GM18502 (cell line): Measurements from ENCODE around the gene DPP10.

Experiments
- ATAC-seq: cut with Tn5 transposase; IDR thresholded peaks from one replicate; pipeline ENCODE4 v1.9.1; 2021; ENCODE audit warnings: mild to moderate bottlenecking; ENCODE audit not compliant: unreplicated experiment, poor library complexity

Gene DPP10

DNA sequence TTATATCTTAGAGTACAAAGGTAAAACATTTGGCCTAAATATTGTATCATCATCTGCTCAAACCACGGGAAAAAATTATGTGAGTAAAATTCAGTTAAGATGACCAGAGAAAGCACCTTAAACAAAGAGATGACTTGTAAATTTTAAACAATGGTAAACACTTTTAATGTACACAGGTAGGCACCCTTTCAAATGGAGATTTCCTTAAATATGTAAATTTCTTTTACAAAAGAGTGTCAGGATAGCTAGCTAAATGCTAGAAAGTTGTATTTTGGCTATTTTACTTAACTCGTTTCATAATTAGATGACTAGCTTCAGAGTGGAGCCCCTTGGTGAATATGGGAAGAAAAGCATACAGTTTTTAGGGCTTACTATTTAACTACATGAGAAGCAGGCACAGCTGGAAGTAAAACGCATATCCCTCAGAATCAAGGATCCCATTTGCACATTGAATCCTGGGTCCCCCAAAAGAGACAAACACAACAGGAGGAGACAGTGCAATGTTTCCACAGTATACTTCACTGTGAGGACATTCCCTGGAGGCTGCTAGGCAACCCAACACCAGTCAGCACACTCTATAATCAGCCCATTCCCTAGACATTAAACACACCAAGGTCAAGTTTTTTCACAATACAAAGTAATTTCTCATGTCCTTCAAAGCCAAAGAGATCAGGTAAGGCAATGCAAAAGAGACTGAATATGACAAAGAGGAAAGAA lies 1154.4 kb downstream of the DPP10 start:
- ATAC-seq = no peak

- ATAC-seq = no peak
These were observed 1160.8 kb downstream of the DPP10 start for GRCh38 chr2:115603285-115603684.

- ATAC-seq = no peak
These were observed 1163.9 kb downstream of the DPP10 start for GRCh38 chr2:115606350-115606749.

- ATAC-seq = no peak
These were observed 1167.5 kb downstream of the DPP10 start for GRCh38 chr2:115609978-115610377.

DNA sequence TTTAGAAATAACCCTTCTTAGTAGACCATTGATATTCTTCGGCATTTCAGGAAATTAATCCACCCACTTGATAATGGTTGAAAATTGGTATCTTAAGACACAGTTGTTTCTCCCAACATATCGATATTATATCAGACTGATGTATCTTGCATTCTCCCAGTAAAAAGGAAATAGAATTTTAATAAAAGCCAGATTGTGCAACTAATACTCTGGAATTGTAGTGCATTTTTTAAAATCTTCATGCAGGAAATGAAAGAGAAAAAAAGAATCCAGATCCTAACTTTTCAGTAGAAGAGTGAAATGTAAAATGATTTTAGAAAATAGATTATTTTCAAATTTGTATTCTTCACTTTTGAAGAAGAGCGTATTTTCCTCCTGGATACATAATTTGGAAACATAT lies 1168.4 kb downstream of the DPP10 start:
- no peak for ATAC-seq

- no peak for ATAC-seq
These were observed 1181.9 kb downstream of the DPP10 start for GRCh38 chr2:115624332-115624731.

- no peak for ATAC-seq
These were observed 1192.1 kb downstream of the DPP10 start for GRCh38 chr2:115634578-115634977.

- ATAC-seq = no peak
These were observed 1193.0 kb downstream of the DPP10 start for GRCh38 chr2:115635430-115635829.

DNA sequence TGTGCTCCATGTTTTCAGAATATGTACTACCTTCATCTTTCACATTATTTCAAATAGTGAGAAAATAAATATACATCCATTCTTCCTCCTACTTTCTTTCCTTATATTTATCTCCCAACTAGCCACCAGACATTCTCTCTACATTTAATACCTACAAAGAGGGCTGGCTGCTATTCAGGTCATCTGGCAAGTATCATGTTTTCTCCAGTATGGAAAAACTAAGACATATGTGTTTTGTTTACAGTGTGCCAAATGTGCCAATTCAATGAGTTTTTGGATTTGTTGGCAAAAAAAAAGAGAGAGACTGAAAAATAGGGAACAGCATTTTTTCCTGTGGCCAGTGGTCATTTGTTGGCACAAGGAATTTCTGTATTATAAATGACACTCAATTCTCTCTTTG lies 1207.3 kb downstream of the DPP10 start:
- no peak for ATAC-seq

DNA sequence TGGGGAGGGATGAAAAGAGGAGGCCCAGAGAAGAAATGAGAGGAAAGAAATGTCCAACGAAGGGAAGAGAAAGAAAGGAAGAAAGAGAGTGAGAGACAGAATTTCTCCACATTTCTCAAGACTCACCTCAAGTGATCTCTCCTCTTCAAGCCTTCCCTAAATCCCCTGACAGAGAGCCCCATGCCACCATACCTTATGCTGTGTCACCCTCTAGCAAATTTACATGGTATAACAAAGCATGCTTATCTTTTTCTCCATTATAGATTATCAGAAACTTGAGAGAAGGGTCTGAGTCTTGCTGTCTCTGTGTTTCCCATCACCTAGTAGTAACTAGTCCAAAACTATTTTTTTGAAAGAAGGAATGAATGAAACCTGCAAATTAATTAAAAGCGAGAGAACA lies 1208.4 kb downstream of the DPP10 start:
- no peak for ATAC-seq

GRCh38 chr2:115652652-115653051 lies 1210.2 kb downstream of the DPP10 start:
- no peak for ATAC-seq

DNA sequence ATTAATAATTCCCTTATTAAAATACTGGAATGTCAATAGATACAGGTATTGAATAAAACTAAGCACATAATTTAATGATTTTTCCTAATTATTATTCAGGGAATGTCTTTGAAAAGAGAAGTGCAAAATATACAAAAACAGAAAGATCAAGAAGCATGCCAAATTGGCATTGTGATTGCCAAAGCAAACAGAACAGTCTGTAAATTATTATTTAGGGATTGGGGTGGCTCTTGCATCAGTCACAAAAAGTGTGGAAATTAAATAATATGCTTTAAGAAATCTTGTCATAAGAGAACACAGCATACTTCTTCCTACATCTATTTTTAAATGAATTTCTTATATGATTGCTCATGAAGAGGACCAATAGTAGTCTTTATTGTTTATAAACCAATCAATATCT lies 1211.9 kb downstream of the DPP10 start:
- ATAC-seq = no peak

DNA sequence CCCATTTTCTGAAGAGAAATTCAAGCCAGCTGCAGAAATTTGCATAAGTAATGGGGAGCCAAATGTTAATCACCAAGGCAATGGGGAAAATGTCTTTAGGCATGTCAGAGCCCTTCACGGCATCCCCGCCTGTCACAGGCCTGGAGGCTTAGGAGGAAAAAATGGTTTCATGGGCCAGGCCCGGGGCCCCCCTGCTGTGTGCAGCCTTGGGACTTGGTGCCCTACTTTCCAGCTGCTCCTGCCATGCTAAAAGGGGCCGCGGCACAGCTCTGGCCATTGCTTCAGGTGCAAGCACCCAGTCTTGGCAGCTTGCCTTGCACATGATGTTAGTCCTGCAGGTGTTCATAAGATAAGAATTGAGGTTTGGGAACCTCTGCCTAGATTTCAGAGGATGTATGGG lies 1235.7 kb downstream of the DPP10 start:
- no peak for ATAC-seq

GRCh38 chr2:115684345-115684744 lies 1241.9 kb downstream of the DPP10 start:
- no peak for ATAC-seq

DNA sequence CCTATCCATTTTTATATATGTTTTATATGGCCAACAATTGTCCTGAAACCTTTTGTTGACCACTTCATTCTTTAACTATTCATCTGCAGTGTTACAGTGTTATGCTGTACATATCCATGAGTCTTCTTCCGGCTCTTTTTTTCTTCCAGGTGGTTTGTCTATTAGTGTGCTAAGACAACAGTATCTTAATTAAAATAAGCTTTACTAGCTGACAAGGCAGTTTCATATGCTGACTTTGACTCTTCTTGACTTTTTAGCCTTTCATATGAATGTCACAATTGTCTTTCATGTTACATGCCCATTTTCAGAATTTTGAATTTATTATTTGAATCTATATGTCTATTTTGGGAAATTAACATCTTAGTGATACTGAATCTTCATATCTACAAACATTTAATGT lies 1249.0 kb downstream of the DPP10 start:
- no peak for ATAC-seq

DNA sequence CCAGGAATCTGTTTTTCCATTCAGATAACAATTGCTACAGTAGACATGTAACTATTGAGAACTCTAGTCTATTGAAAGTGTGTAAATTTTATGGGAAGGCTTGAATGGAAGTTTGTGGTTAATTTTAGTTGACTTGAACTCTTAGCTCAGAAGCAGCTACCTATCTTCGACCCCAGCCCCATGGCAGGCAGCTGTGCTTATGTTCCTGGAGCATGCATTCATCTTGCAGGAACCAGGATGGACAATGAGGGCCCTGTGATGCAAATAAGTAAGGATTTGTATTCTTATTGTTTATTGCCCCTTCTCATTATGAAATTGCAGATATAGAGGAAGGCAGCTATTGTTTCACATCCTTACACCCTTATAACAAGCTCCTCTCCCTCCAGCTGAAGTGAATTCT lies 1252.2 kb downstream of the DPP10 start:
- ATAC-seq = no peak

- ATAC-seq = no peak
These were observed 1290.8 kb downstream of the DPP10 start for GRCh38 chr2:115733190-115733775.

DNA sequence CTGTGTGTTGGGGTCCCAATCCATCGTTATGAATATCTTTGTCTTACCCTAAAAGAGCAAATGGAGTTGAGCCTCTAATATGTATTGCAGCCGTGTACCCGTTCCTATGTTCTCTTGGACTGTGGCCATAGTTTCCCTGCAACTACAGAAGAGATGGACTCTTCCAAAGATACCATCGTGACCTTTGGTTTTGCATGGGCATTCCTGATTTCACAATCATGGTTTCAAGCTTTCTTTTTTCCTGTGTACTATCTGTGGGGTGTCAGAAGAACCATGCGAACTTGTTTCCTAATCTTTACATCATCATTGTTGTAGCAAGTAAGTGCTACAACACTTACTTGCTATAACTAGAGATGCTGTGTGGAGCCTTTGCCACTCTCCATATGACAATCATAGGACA lies 1295.7 kb downstream of the DPP10 start:
- ATAC-seq = no peak

GRCh38 chr2:115739574-115739973 lies 1297.1 kb downstream of the DPP10 start:
- no peak for ATAC-seq

- no peak for ATAC-seq
These were observed 1303.7 kb downstream of the DPP10 start for GRCh38 chr2:115746151-115746550.

DNA sequence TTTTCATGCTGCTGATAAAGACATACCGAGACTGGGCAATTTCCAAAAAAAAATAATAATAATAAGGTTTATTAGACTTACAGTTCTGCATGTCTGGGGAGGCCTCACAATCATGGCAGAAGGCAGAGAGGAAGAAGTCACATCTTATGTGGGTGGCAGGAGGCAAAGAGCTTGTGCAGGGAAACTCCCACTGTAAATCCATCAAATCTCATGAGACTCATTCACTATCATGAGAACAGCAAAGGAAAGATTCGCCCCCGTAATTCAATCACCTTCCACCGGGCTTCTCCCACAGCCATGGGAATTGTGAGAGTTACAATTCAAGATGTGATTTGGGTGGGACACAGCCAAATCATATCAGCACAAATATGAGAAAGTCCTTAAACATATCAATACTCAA lies 1314.8 kb downstream of the DPP10 start:
- ATAC-seq = no peak

GRCh38 chr2:115763601-115764000 lies 1321.2 kb downstream of the DPP10 start:
- no peak for ATAC-seq
